ENCODE data around the gene SCUBE1. TPM values are rescaled to one million over a fixed set of nuclear protein-coding genes. Genes with fewer than 3 reads are reported as not detected.

Gene SCUBE1
- not detected in 2 replicates for total RNA-seq

- Mint-ChIP-seq H3K36me3 (ENCODE audit: low read depth) (no peaks in the 10 kb centered on the region), H3K9me3 (no peaks in the 10 kb centered on the region), H3K4me1 (ENCODE audit: low read depth) (peaks cover 9% of the 10 kb centered on the region), H3K4me3 (peak within 1 kb of the TSS; percentile 11), H3K27ac (no peak within 1 kb of the TSS), H3K27me3 (ENCODE audit: insufficient read depth) (peaks cover 34% of the 10 kb centered on the region)
- intact Hi-C loops (cut with micrococcal nuclease), result no loop called here
- peak; percentile 53 for DNase-seq (ENCODE audit: low spot score)
Observed at GRCh38 chr22:43343262-43343669, at the start of gene SCUBE1. SCUBE1 (minus strand) TSS chr22:43343372; CDS start chr22:43343261, 111 bp downstream.

- intact Hi-C loops (cut with micrococcal nuclease), result no loop called here
- Mint-ChIP-seq H3K27ac (no peak overlapping the region), H3K4me3 (no peak overlapping the region), H3K36me3 (ENCODE audit: low read depth) (no peaks in the 10 kb centered on the region), H3K9me3 (no peaks in the 10 kb centered on the region), H3K27me3 (ENCODE audit: insufficient read depth) (peaks cover 6% of the 10 kb centered on the region), H3K4me1 (ENCODE audit: low read depth) (no peaks in the 10 kb centered on the region)
- no peak for DNase-seq (ENCODE audit: low spot score)
Observed at GRCh38 chr22:43392385-43392989, 49.3 kb upstream of the SCUBE1 start.

- no peaks in the 10 kb centered on the region for H3K4me1 Mint-ChIP-seq (ENCODE audit: low read depth)
- intact Hi-C loops (cut with micrococcal nuclease), result no loop called here
- H3K27ac Mint-ChIP-seq, result no peak overlapping the region
- H3K4me3 Mint-ChIP-seq, result no peak overlapping the region
- peaks cover 12% of the 10 kb centered on the region for H3K27me3 Mint-ChIP-seq (ENCODE audit: insufficient read depth)
- no peak for DNase-seq (ENCODE audit: low spot score)
- no peaks in the 10 kb centered on the region for H3K36me3 Mint-ChIP-seq (ENCODE audit: low read depth)
- H3K9me3 Mint-ChIP-seq, result no peaks in the 10 kb centered on the region
Observed at GRCh38 chr22:43391306-43391705, 48.1 kb upstream of the SCUBE1 start.

- H3K27me3 Mint-ChIP-seq (ENCODE audit: insufficient read depth), result peaks cover 12% of the 10 kb centered on the region
- intact Hi-C loops (cut with micrococcal nuclease), result no loop called here
- no peaks in the 10 kb centered on the region for H3K9me3 Mint-ChIP-seq
- no peaks in the 10 kb centered on the region for H3K36me3 Mint-ChIP-seq (ENCODE audit: low read depth)
- H3K27ac Mint-ChIP-seq, result no peak overlapping the region
- H3K4me1 Mint-ChIP-seq (ENCODE audit: low read depth), result no peaks in the 10 kb centered on the region
- no peak for DNase-seq (ENCODE audit: low spot score)
- H3K4me3 Mint-ChIP-seq, result no peak overlapping the region
Observed at GRCh38 chr22:43390872-43391271, 47.7 kb upstream of the SCUBE1 start.

- Mint-ChIP-seq H3K9me3 (no peaks in the 10 kb centered on the region), H3K27ac (no peak overlapping the region), H3K36me3 (ENCODE audit: low read depth) (no peaks in the 10 kb centered on the region), H3K4me3 (no peak overlapping the region), H3K27me3 (ENCODE audit: insufficient read depth) (peaks cover 14% of the 10 kb centered on the region), H3K4me1 (ENCODE audit: low read depth) (no peaks in the 10 kb centered on the region)
- DNase-seq (ENCODE audit: low spot score), result no peak
- intact Hi-C loops (cut with micrococcal nuclease), result no loop called here
Observed at GRCh38 chr22:43390166-43390565, 47.0 kb upstream of the SCUBE1 start.

- intact Hi-C loops (cut with micrococcal nuclease), result loop anchor here (10.0 kb wide), 1 partner anchor 495 kb away; no protein-coding TSS in a partner anchor
- Mint-ChIP-seq H3K4me3 (no peak overlapping the region), H3K27ac (no peak overlapping the region), H3K36me3 (ENCODE audit: low read depth) (no peaks in the 10 kb centered on the region), H3K4me1 (ENCODE audit: low read depth) (no peaks in the 10 kb centered on the region), H3K27me3 (ENCODE audit: insufficient read depth) (peaks cover 15% of the 10 kb centered on the region), H3K9me3 (no peaks in the 10 kb centered on the region)
- DNase-seq (ENCODE audit: low spot score), result no peak
Observed at GRCh38 chr22:43389227-43389836, 46.2 kb upstream of the SCUBE1 start.

- peak; percentile 51 for DNase-seq (ENCODE audit: low spot score)
- no peaks in the 10 kb centered on the region for H3K36me3 Mint-ChIP-seq (ENCODE audit: low read depth)
- peaks cover 16% of the 10 kb centered on the region for H3K27me3 Mint-ChIP-seq (ENCODE audit: insufficient read depth)
- no peaks in the 10 kb centered on the region for H3K9me3 Mint-ChIP-seq
- no peak overlapping the region for H3K4me3 Mint-ChIP-seq
- no peaks in the 10 kb centered on the region for H3K4me1 Mint-ChIP-seq (ENCODE audit: low read depth)
- H3K27ac Mint-ChIP-seq, result no peak overlapping the region
- intact Hi-C loops (cut with micrococcal nuclease), result loop anchor here (10.0 kb wide), 1 partner anchor 496 kb away; no protein-coding TSS in a partner anchor
Observed at GRCh38 chr22:43388420-43388851, 45.3 kb upstream of the SCUBE1 start.

GRCh38 chr22:43387815-43388214, 44.6 kb upstream of the SCUBE1 start:
- Mint-ChIP-seq H3K9me3 (no peaks in the 10 kb centered on the region), H3K4me1 (ENCODE audit: low read depth) (no peaks in the 10 kb centered on the region), H3K27me3 (ENCODE audit: insufficient read depth) (peaks cover 16% of the 10 kb centered on the region), H3K4me3 (no peak overlapping the region), H3K36me3 (ENCODE audit: low read depth) (no peaks in the 10 kb centered on the region), H3K27ac (no peak overlapping the region)
- intact Hi-C loops (cut with micrococcal nuclease), result loop anchor here (10.0 kb wide), 1 partner anchor 497 kb away; no protein-coding TSS in a partner anchor
- DNase-seq (ENCODE audit: low spot score), result no peak

GRCh38 chr22:43385770-43386641, 42.8 kb upstream of the SCUBE1 start:
- no peaks in the 10 kb centered on the region for H3K36me3 Mint-ChIP-seq (ENCODE audit: low read depth)
- no peak overlapping the region for H3K27ac Mint-ChIP-seq
- intact Hi-C loops (cut with micrococcal nuclease), result loop anchor here (1.0 to 10.0 kb wide), 4 partner anchors 112 to 1240 kb away; no protein-coding TSS in a partner anchor
- peak; percentile 58 for DNase-seq (ENCODE audit: low spot score)
- H3K4me1 Mint-ChIP-seq (ENCODE audit: low read depth), result no peaks in the 10 kb centered on the region
- no peak overlapping the region for H3K4me3 Mint-ChIP-seq
- H3K9me3 Mint-ChIP-seq, result no peaks in the 10 kb centered on the region
- H3K27me3 Mint-ChIP-seq (ENCODE audit: insufficient read depth), result peaks cover 25% of the 10 kb centered on the region

- Mint-ChIP-seq H3K27me3 (ENCODE audit: insufficient read depth) (peaks cover 29% of the 10 kb centered on the region), H3K9me3 (no peaks in the 10 kb centered on the region), H3K27ac (no peak overlapping the region), H3K4me3 (no peak overlapping the region), H3K4me1 (ENCODE audit: low read depth) (no peaks in the 10 kb centered on the region), H3K36me3 (ENCODE audit: low read depth) (no peaks in the 10 kb centered on the region)
- intact Hi-C loops (cut with micrococcal nuclease), result loop anchor here (1.0 to 10.0 kb wide), 4 partner anchors 111 to 1241 kb away; no protein-coding TSS in a partner anchor
- DNase-seq (ENCODE audit: low spot score), result no peak
Observed at GRCh38 chr22:43384863-43385262, 41.7 kb upstream of the SCUBE1 start.

GRCh38 chr22:43381693-43382092, 38.5 kb upstream of the SCUBE1 start:
- Mint-ChIP-seq H3K27ac (no peak overlapping the region), H3K27me3 (ENCODE audit: insufficient read depth) (peaks cover 48% of the 10 kb centered on the region), H3K4me3 (no peak overlapping the region), H3K4me1 (ENCODE audit: low read depth) (peaks cover 17% of the 10 kb centered on the region), H3K9me3 (no peaks in the 10 kb centered on the region), H3K36me3 (ENCODE audit: low read depth) (no peaks in the 10 kb centered on the region)
- no peak for DNase-seq (ENCODE audit: low spot score)
- intact Hi-C loops (cut with micrococcal nuclease), result loop anchor here (10.0 kb wide), 1 partner anchor 503 kb away; no protein-coding TSS in a partner anchor

GRCh38 chr22:43377896-43378704, 34.9 kb upstream of the SCUBE1 start:
- peaks cover 17% of the 10 kb centered on the region for H3K4me1 Mint-ChIP-seq (ENCODE audit: low read depth)
- no peaks in the 10 kb centered on the region for H3K36me3 Mint-ChIP-seq (ENCODE audit: low read depth)
- no peak overlapping the region for H3K27ac Mint-ChIP-seq
- intact Hi-C loops (cut with micrococcal nuclease), result no loop called here
- no peaks in the 10 kb centered on the region for H3K9me3 Mint-ChIP-seq
- peaks cover 40% of the 10 kb centered on the region for H3K27me3 Mint-ChIP-seq (ENCODE audit: insufficient read depth)
- no peak for DNase-seq (ENCODE audit: low spot score)
- H3K4me3 Mint-ChIP-seq, result no peak overlapping the region
